Ovary (tissue), 3 donors: Measurements from ENCODE around the gene CLDN24.

Source experiments
- EP300 ChIP-seq: sonication (generic); formaldehyde crosslinking; IDR thresholded peaks from one replicate; pipeline ENCODE4 v1.6.1; 2017; ENCODE audit warnings: antibody characterized with exemption
- POLR2A ChIP-seq: fragments of 450-650 bp; IDR thresholded peaks from one replicate; pipeline ENCODE4 v1.6.1; 2017; ENCODE audit warnings: antibody characterized with exemption, mild to moderate bottlenecking, moderate library complexity
- TF ChIP-seq, protein P1 (sequence below), 3 donors: fragments of 450-650 bp in 2 of 3; fragments of 200-600 bp in 1 of 3; IDR thresholded peaks; one replicate each; pipeline versions ENCODE4 v1.5.1 to v1.8.0; 2016 to 2022; ENCODE audit warnings: antibody characterized with exemption in 3 of 3, mild to moderate bottlenecking in 1 of 3
- donor health status: DM: no; HTN: no; CAD: no.

DNA sequence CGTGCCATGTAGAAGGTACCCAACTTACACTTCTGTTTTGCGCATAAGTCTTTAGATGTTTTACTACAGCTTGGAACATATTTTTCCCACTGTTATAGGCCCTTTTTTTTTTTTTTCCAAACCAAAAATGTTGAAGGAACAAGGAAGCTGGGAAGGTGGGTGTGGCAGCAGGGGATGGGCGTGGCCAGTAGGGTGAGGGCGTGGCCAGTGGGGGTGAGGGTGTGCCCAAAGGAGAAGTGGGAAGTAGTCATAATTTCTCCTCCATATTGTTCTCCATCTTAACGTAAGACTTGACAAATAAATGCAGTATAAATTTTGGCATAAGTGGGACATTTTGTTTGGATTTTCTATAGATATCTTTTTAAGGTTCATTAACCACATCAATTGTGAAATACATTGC is 32.5 kb downstream of the CLDN24 start:
- TF ChIP-seq, protein P1, sequence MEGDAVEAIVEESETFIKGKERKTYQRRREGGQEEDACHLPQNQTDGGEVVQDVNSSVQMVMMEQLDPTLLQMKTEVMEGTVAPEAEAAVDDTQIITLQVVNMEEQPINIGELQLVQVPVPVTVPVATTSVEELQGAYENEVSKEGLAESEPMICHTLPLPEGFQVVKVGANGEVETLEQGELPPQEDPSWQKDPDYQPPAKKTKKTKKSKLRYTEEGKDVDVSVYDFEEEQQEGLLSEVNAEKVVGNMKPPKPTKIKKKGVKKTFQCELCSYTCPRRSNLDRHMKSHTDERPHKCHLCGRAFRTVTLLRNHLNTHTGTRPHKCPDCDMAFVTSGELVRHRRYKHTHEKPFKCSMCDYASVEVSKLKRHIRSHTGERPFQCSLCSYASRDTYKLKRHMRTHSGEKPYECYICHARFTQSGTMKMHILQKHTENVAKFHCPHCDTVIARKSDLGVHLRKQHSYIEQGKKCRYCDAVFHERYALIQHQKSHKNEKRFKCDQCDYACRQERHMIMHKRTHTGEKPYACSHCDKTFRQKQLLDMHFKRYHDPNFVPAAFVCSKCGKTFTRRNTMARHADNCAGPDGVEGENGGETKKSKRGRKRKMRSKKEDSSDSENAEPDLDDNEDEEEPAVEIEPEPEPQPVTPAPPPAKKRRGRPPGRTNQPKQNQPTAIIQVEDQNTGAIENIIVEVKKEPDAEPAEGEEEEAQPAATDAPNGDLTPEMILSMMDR (IDR thresholded peaks at IDR 0.05) = no peak
- no peak for TF ChIP-seq POLR2A
- no peak for TF ChIP-seq EP300
